GM19043 (cell line): ENCODE measurements around the gene TBATA.
"Not testable (repeated sequence)": the region's sequence is repeated elsewhere in the genome, so short reads cannot be mapped to it uniquely, and the experiment has no call there.

ENCODE experiments used
- ATAC-seq: cut with Tn5 transposase; IDR thresholded peaks from one replicate; pipeline ENCODE4 v1.9.1; 2021; ENCODE audit warnings: low read depth; ENCODE audit not compliant: unreplicated experiment

TBATA gene

DNA sequence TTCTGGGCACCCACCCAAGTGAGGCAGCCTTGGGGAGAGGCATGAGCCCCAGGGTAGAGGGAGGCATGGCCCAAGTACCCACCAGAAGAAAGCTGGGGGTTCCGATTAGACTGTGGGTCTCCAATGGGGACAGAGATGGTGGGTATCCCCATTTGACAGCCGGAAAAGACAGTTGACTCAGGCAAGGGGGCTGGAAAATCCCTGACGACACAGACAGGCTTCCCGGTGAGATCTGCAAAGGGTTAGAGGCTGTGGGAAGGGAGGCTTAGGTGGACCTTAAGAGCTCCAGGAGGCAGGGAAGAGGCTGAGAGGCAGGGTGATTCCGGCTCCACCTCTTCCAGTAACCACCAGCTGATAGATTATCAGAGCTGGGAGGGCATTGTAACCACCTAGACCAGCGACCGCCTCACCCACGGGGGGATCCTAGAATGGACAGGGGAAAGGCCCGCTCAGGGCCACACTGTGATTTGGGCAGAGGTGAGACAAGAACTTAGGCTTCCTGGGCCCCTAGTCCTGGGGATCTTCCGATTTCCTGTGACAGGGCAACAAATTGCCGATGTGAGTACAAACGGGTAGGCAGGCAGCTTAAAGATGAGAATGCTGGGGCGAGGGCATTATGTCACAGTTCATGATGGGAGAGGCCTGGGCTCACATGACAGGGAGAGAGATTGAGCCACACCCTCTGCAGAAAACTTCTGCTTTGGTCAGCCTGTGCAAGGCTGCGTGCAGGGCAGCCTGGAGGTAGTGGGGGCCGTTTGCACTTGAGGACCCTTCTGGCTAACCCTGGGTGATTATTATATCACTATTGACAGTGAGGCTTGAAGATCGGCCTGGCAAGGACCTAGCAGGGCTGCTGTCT lies 5.4 kb downstream of the TBATA start:
- no peak for ATAC-seq

DNA sequence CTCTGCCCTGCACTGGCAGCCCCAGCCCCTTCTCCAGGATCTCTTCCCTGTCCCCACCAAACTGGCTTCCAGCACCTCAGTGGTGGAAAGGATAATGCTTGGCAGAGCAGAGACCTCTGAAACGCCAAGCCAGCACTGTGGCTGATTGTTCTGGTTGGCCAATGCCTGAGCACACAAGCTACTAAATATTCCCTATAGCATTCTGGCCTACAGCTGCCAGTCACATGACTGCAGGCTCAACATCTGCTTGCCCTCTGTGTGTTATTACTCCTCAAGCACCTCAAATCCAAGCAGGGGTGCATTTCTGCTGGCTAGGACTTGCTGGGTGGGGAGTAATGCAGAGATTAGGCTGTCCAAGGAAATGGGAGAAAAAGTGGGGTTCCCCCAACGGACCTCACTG lies 6.1 kb downstream of the TBATA start:
- ATAC-seq = no peak

DNA sequence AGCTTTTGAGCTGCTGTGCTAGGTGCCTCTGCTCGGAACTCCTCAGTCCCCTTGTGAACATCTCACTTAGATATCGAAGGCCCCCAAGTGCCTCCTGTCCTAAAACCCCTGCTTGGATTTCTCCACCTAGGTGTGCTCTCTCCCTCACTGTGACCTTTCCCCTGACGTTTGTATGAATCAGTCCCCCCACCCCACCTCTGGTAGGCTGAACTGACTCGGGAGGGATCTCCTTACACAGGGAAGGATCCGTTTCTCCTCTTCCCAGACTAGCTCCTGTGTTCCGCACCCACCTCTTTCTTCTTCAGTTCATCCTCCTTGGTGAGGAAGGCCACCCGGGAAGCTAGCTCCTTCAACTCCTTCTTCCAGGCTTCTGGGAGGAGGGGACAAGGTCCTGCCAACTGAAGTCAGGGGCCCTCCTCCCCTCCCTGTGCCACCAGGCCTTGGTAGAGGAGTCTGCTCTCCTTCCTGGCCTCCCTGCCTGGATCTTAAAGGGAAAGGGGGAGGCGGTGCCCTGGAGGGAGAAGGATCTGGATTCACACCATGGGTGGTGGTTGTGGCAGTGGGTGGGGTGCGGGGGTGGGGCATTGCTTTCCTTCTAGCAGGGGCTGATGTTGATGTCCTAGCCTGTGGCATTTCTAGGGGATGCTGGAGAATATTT lies 6.8 kb downstream of the TBATA start:
- ATAC-seq = no peak

DNA sequence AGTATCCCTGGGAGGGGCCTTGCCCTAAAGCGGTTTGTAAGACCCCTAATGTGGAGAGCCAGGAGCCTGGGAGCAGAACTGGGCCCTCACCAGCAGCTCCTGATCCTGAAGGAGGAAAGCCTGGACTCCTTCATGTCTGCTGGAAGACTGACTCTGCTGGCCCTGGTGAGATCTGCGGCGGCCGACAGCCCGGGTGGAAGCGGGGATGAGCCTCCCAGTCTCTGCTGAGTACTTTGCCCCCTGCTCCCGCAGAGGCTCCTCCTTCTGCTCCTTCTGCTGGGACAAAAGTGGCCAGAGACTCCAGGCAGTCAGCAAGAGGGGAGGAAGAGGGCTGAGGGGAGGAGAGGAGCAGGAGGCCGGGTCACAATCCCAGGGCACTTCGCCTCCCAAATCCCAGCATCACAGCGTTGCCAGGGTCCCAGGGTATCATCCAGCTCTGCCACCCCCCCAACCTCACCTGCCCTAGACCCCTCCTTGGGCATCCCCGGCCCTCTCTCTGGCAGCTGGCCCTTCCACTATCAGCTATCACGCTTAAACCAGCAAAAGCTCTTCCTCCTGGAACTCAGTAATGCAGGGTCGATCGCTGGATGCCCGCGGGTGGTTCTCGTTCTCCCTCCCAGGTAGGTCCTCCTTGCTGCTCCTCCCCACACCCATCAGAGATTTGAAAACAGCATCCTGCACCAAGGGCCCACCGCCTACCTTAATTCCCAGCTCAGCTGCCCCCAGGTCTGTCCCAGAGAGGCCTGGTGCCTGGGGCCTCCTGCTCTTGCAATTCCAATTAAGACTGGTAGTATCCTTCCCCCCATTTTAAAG lies 7.9 kb downstream of the TBATA start:
- no peak for ATAC-seq

DNA sequence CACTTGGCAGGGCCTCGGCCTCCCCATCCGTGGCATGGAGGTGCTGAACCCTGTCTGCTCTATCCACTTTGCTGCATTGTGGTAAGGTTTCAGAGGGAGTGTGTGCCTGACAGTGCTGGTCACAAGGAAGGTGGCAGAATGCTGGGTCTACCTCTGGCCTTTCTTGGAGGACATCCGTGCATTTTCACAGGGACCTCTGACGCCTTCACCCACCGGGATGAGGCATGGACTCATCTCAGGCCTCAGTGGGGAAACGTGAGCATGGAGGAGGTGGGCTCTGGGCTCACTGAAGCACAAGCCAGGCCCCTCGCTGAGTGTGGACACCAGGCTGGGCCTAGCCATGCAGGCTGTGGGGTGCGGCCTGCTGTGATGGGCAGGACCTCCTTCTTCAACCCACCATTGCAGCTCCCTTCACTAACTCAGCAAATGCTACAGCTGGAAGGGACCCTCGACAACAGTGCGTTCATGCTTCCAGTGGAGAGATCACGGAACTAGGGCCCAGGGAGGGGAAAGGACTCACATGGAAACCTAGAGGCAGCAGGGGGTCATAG lies 8.6 kb downstream of the TBATA start:
- ATAC-seq = no peak

DNA sequence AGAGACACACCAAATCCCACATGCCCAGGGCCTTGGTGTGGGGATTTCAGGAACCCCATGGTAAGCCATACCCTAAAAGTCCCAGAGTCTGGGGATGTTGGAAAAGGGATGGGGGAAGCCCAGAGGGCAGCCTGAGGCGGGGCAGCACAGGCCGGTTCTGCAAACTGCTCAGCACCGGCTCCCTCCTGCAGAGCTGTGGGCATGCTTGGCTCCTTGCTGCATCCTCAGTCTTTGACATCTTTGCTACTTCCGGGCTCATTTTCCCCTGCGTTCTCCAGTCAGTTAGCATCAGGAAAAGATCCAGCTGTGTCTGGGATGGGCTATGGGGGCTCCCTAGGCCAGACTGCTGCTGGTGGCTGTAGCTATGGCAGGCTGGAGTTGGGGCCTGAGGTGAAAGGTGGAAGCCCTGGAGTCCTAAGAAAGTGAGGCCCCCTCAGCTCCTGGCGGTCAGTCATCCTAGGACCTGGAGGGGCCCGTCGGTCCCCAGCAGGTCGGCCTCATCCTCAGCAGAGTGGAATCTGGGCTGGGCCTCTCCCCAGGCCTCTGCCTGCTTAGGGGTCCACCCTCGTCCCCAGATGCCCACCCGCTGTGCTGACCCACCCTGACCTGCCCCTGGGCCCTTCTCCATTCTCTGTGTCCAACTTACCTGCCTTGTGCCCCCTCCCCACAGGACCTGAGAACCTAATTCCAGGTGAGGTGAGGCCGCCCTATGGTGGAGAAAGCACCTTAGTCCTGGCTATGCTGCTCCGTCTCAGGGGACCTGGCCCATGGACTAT lies 9.3 kb downstream of the TBATA start:
- ATAC-seq = no peak

DNA sequence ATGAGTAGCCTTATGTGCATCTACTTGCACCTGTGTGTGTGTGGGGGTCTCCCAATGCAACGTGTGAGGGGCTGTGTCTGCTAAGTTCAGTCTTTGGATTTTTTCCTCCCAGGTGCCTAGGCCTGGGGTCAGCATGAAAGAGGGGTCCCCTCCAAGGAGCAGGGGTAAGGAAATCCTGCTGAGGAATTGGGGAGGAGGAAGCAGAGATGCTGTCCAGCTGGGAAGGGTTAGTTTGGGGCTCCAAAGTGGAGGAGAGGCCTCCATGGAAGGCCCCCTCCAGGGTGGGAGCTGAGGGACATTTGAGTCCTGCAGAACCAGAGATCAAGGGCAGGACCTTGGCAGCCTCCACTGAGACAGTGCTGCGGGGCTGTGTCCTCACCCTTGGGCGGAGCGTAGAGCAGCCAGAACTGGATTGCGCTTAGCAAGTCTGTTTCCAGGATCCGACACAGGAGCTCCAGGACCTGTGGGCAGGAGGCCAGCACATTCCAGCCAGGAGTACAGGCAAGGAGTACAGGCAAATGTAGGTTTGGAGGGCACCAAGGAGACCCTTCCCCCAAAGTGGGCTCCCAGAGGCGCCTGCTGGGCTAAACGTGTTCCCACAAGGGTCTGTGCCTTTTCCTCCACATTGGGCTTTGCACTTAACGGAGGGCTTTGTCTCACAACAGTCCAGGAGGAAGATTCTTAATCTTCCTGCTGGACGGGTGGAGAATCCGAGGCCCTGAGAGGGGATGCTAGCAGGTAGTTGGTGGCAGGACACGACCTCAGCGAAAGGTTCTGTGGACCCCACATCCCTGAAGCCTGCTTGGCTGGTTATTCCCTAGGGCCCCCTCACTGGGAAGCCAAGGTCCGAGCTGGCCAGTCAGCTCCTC lies 10.1 kb downstream of the TBATA start:
- no peak for ATAC-seq

DNA sequence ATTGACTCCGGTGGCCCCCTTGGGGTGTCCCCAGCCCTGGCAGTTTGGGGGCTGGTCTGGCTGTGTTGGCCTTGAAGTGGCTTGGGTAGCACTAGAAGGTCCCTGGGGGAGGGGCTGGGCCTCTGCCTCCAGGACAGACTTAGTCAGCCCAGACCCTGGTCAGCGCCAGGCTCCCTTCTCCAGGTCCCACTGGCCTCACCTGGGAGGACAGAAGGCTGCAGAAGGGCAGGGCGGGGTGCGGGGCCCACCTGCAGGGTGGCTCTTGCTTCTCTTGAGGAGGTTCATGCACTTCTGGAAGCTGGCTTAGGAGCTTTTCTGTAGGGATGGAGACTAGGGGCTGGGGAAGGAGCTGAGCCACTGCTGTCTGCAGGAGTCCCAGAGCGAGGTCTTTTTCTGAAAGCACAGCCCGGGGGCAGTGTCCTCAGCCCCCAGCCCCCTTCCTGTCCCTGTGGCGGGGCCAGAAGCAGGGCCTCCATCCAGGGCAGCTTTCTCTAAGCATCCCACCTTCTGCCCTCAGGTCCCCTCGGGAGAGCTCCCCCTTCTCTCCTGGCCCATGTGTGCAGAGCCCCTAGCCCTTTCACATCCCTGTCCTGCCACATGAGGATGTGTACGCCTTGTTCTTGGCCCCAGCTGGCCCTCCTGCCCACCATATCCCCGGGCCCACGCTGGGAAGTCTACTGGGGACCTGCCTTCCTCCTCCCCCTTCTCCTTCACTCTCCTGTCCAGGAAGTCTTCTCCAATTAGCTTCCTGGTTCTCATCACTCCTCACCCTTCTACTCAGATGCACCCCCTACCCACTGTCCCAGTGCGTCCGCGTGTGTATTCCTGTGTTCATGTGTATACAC lies 11.0 kb downstream of the TBATA start:
- no peak for ATAC-seq

DNA sequence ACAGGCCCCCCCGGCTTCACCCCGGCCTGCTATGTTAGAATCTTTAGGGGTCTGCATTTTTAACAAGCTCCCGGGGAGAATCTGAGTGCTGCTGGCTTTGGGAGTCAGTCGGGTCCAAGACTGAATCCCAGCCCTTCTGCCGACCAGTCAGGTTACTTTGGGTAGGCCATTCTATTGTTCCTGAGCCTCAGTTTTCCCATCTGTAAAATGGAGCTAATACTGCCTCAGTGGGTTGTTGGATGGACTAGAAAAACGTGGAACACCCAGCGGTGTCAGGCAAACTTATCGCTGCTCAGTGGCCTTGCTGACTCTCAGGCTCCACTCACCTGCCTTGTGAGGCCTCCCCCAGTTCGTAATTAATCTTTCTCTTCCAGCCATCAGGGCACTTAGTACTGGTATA lies 11.7 kb downstream of the TBATA start:
- no peak for ATAC-seq

DNA sequence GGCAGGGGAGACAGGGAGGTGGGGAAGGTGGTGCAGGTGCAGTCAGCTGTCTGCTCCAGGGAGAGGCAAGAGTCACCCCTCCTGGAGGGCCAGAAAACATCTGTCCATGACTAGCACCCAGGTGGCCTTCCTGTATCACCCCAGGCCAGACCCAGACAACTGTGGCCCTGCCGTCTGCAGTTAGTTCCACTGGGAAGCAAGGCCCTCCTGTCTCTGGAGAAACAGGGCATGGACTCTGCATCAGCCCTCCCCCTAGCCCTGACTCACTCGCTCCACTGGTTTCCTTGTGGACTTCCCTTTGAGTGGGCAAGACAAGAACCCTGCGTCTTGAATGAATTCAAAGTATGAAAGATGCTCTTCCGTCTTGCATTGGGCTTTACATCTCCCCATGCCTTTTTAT lies 12.6 kb downstream of the TBATA start:
- ATAC-seq = no peak

DNA sequence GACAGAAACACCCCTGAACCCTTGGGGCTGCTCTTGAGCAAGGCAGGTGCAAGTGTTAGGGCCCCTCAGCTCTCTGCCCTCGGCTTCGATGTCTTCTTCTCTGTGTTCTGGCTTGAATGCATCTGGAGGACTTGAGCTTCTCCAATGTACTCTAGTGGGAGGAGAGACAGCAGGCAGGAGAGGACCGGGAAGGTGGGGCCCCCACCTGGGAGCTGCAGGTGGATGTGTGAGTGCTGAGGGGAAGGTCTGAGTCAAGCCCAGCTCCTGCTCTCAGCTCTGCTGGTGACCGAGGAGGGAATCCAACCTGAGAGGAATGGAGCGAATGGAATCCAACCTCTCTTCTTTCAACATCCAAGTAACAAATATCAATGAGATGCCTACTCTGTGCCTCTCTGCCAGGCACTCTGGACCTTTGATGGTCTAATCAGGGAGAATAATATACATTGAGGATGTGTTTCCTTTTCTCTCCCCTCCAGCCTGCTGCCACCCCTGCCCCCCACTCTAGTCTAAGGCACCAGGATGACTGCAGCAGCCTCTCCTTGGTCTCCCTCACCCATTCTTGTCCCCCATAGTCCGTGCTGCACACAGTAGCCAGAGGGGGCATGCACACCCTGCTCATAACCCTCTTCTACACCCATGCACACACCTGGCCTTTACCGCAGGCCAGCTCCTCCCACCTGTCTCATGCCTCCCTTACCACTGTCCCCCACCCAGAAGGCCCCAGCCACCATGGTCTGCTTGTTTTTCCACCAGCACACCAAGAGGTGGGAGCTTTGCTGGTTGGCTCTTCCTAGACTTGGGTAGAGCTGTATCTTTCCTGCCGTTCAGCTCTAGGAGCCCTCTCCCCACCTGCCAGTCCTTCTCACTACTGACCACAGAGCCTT lies 13.6 kb downstream of the TBATA start:
- no peak for ATAC-seq

DNA sequence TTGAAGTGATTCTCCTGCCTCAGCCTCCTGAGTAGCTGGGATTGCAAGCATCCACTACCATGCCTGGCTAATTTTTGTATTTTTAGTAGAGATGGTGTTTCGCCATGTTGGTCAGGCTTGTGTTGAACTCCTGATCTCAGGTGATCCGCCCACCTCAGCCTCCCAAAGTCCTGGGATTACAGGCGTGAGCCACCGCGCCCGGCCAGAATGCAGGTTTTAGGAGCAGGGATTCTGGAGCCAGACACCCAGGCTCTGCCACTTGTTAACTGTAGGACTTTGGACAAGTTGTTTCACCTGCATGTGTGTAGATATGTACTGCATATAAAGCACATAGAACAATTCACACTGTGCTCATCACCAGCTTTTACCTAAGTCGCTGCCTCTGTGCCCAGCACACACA lies 14.7 kb downstream of the TBATA start:
- ATAC-seq = not testable (repeated sequence)

DNA sequence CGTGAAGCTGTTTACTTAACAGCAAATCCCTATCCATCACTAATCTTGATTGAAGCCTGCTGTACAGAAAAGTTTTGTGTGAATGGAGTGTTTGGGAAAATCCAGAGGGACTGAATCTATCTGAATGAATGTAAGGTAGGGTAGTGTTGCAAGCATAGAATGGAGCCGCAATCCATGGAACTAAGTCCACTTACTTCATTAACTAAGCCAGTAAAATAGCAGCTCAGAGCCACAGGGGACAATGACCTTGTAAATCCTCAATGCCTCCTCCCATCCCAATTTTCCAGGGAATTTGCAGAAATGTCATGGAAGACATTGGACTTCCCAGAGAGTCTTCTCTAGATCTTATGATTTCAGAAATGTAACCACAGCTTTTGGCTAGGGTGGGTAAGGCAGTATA lies 15.2 kb downstream of the TBATA start:
- no peak for ATAC-seq

DNA sequence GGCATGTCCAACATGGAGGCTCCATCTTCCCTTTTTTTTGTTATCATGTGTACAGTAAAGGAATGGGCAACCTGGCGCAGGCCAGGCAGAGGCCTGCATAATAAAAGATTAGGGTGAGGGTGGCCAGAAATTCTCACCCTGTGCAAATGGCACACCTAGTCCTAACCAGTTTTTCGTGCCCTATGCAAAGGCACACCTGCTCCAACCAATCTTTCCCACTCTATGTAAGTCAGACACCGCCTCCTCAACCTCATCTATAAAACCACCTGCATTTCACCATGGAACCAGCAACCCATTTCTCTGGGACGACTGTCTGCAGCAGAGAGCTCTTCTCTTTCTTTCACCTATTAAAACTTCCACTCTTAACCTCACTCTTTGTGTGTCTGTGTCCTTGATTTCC lies 16.1 kb downstream of the TBATA start:
- no peak for ATAC-seq

DNA sequence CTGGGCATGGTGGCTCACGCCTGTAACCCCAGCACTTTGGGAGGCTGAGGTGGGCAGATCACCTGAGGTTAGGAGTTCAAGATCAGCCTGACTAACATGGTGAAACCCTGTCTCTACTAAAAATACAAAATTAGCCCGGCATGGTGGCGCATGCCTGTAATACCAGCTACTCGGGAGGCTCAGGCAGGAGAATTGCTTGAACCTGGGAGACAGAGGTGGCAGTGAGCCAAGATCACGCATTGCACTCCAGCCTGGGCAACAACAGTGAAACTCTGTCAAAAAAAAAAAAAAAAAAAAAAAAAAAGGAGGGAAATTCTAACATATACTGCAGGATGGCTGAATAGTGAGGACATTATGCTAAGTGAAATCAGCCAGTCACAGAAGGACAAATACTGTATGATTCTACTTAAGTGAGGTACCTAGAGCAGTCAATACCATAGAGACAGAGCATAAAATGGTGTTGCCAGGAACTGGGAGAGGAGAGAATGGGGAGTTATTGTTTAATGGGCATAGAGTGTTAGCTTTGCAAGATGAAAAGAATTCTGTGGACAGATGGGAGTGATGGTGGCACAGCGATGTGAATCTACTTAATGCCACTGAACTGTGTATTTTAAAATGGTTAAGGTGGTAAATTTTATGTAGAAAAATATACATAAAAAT lies 17.0 kb downstream of the TBATA start:
- not testable (repeated sequence) for ATAC-seq

DNA sequence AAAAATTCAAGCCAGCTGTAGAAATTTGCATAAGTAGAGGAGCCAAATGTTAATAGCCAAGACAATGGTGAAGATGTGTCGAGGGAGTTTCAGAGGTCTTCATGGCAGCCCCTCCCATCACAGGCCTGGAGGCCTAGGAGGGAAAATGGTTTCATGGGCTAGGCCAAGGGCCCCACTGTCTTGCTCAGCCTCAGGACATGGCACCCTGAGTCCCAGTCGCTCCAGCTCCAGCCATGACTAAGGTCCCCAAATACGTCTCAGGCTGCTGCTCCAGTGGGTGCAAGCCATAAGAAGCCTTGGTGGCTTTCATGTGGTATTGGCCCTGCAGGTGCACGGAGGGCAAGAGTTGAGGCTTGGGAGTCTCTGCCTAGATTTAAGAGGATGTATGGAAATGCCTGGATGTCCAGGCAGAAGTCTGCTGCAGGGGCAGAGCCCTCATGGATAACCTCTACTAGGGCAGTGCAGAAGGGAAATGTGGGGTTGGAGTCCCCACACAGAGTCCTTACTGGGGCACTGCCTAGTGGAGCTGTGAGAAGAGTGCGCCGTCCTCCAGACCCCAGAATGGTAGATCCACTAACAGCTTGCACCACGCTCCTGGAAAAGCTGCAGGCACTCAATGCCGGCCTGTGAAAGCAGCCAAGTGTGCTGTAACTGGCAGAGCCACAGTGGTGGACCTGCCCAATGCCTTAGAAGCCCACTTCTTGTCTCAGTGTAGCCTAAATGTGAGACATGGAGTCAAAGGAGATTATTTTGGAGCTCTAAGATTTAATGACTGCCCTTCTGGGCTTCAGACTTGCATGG lies 19.2 kb downstream of the TBATA start:
- ATAC-seq = no peak
